NOMO-1 treated with DMSO at 0.1 percent for 48 hours (cell line): Measurements from ENCODE around the gene DGKI.

Experiments used
- DNase-seq: peaks from one replicate; lab custom pipeline; 2025; ENCODE audit not compliant: unreplicated experiment; lab: John Stamatoyannopoulos, UW

Gene DGKI

GRCh38 chr7:137692399-137692798 lies 154.4 kb downstream of the DGKI start:
- DNase-seq: no peak

- DNase-seq: no peak
Measured at GRCh38 chr7:137691566-137691965, 155.2 kb downstream of the DGKI start.

DNA sequence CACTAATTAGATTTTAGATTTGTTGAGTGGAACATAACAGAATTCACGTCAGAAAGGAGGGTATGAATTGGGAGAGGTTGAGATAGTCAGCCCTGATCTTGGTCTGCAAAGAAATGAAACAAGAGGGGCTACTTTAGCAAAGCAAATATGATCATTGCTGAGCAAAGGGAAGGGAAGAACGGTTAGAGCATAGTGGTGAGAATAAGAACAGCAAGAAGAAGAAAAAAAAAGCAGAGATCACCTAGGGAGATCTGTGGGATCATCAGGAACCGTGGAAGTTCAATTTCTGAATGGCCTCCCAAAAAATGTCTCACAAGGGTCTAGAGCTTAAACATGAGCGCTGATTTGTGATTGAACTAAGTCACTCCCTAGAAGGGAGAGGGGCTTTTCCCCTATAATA lies 156.1 kb downstream of the DGKI start:
- no peak for DNase-seq

GRCh38 chr7:137689761-137690160 lies 157.0 kb downstream of the DGKI start:
- DNase-seq: no peak

GRCh38 chr7:137687556-137688265 lies 159.1 kb downstream of the DGKI start:
- no peak for DNase-seq

DNA sequence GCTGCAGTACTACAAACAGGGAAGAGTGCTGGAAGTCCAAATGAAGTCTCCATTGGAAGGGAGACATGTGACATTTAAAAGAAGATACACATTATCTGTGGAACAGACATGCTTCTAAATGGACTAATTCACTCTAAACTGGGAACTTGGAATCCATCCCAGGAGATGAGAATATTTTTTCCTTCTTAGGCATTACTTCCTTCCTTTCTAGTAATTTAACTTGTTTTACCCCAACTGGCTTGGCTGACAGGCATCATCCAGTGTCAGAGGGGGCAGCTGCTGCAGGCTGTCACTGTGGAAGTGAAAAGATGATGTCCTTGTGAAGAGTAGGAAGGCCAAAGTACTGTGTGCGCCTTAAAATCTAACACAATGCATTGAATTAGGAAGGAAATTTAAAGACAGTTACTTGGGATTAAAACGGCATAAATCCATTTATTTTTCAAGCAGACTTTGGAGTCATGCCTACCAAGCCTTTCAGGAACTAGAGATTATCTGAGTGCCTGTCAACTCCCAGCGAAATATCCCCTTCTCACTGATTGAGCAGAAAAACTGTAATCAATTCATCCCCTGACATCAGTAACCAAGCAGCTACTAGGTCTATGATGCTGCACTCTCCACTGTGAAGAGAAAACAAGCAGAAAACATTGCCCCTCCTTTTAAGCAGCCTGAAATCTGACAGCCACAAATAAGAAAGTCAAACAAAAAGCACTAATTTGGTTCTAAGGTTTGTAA lies 161.2 kb downstream of the DGKI start:
- no peak for DNase-seq

DNA sequence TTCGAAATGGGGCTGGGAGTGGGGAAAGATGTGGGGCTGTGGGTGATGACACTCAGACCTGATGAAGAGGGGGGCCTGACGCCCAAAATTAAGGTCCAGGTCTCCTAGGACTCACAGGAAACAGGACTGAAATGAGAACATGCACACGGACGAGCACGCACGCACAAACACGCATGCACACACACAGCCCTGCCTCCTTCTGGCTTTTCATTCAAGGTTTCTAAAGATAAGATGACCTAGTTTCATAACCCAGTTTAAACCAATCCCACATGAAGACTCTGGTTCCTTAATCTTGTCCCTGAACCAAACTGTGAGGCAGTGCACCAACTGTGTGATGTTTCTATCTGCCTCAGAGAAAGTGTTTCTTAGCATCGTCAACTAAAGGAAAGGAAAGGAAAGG lies 162.0 kb downstream of the DGKI start:
- DNase-seq: no peak

- no peak for DNase-seq
Measured at GRCh38 chr7:137684316-137684715, 162.5 kb downstream of the DGKI start.

- no peak for DNase-seq
Measured at GRCh38 chr7:137682596-137682995, 164.2 kb downstream of the DGKI start.

DNA sequence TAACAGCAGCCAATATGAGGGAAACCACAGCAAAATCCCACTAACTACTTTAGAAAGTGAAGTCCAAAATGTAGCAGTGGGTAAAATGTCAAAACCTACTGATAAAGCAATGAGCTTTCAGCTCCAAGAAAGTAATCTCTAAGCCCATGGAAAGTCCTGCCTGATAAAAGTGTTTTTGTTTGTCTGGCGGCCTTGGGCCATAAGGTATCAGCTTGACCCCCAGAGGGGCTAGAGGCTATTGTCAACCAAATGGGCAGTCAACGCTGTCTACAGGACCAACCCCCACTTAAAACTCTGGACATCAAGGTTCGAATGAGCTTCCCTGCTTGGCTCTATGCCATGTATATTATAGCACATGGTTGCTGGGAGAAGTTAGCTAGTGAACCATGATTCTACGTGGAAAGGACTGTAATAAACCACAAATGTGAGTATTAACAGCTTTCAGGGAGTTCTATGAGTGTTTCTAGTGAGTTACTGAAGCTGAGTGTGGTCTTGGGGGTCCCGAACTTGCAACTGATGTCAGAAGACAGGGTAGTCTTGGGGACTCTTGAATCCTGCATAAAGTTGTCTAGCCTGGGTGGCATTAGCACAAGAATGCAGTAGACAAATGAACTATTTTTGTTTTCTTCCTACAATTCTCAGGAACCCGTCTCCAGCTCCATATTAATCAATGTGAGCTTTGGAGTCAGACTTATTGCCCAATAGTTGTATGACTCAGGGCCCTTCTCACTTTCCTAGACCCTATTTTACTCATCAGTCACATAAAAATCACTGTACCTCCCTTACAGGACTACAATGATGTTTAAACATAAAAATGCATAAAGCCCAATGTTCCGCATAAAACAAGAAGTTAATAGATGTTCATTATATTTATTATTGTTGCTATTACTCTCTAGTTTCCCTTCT lies 164.9 kb downstream of the DGKI start:
- no peak for DNase-seq

DNA sequence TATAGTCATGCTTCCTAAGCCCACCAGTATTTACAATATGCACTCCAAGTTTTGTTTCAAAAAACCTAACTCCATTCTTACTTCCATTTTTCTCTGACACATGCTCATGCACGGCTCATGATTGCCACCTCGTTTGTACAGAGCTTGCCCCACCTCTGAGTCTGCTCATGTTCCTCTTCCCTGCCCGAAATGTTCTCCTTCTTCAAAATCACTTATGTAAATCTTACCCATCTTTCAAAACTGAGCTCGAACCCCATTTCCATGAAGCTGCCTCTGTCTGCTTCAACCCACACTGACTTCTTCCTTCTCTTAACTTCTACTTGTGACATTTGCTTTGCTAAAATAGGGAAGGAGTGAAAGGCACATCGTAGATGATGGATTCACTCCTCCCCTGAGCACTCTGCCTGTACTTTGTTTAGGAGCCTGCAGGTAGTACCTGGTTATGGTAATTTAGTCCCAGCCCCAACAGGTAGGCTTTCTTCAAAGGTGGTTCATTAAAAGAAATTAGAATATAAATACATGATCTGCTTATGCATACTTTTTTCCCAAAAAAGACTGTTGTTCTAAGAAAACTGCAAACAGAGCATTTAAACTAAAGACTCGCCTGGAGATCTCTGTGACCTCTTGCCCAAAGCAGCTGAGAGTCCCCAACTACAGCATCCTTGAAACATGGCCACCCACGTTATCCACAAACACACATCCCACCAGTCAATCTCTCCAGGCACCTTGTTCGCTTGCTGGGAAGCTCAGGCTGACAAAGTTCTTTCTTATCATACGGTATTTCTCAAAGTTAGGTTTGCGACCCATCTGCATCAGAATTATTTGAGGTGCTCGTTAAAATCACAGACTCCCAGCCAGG lies 172.0 kb downstream of the DGKI start:
- peak; percentile 1 for DNase-seq

DNA sequence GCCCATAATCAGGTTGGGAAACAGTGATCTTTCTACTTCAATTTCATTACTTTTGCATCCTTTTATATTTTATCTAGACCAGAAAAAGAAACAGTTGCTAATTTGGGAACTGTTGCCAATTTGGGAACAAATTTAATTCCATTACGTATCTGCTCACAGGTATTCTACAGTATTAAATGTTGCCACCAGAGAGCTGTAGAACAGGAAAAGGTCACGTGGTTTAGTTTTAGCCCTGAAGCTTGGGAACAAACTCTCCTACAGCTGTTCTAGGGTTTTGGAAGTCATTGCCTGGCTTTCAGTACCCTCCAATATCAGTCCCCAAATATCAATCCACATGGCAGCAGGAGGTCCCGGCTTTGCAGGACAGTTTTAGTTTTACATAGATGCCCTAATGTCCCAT lies 172.7 kb downstream of the DGKI start:
- no peak for DNase-seq

DNA sequence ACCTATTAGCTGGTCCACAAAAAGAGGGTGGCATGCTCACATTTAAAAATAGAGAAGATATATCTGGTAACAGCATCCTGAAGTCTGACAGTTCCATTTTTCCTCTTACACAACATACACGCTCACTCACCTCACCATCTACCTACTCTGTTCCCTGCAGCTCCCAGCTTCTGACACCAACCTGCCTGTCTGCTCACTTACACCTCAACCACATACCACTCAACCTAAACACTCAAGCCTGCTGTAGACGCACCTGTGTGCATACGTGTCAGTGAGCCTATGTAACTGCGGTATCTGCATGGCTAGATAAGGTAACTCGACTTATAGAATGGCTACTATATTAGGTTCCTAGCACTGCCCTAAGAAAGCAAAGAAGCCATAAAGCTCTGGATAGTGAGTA lies 174.9 kb downstream of the DGKI start:
- DNase-seq: no peak

DNA sequence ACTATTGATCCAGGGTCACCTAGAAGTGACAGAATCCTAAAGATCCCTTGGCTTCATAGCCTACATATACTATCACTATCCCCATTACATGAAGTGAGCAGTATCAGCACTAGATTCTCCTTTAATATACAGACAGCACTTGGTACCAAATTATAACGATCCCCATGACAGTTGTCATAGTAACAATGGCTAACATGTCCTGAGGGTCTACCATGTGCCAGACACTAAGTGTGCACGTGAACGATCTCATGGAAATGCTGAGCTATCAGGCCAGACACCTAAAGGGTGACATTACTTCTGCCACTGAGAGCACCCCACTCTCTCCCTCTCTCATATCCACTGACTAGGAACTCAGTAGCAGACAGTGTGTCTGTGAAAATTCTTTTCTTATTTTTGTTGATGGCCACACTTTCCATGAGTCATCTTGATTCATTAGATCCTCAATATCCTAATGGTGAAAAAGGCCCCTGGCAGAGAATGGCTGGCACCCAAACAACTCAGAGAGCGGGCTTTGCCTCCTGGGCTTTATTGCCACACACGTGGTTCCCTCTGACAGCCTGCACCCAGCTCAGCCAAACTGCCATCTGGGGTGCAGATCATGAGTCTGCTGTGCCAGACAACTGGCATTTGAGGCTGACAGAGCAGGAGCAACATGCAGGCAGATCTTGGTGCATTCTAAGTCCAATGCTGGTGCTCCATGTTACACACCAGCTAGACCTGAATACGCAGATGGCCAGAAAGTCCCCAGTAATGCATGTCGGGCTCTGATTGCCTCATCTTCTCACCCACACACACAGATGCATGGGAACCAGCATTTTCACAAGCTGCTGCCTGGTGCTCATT lies 176.3 kb downstream of the DGKI start:
- no peak for DNase-seq

GRCh38 chr7:137669706-137670105 lies 177.1 kb downstream of the DGKI start:
- DNase-seq: no peak

DNA sequence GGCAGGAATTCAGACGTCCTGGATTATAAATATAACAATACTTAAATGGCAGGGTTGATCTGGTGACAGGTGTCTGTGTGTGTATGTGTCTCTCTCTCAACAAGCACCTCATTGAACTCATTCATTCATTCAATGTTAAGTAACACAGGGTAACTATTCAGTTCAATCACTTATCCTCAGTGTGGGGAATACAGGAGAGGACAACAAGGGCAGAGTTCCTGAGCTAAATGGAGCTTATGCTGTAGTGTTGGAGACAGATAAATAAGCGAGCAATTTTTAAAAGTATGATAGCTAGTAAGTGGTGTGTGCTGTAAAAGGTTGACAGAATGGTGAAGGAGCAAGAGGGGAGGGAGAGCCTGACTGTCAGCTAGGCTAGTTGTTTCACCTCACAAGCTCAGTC lies 178.4 kb downstream of the DGKI start:
- DNase-seq: no peak

DNA sequence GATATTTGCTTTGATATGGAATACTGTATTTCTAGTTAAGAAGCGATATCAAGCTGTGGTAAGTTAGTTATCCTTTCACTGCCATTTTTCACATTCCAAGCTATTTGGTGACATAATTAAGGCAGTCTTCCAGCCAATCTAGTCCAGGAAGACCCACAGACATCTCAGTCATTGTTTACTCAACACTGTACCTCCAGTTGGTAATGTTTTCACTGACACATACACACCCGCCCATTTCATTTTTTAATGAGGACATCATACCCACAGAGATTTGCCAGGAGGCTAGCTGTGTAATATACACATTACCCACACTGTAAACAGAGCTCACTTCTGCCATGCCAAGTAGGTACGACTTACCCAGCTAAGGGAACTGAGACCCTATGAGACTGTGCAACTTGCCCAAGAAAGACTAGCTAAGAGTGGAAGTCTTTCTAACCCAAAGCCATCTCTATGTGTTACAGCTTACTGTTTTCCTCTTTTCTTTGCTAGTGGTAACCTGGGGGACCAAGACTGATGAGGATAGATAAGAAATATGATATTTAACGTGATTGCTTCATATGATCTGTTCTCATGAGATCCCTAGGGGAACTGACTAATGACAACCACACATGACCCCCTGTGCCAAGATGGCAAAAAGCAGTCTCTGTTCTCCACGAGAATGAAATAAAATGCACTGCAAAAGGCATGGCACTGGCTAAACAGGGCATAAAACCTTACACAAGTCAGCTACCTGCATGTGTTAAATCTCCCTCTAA lies 179.0 kb downstream of the DGKI start:
- no peak for DNase-seq

- no peak for DNase-seq
Measured at GRCh38 chr7:137664846-137665245, 181.9 kb downstream of the DGKI start.

- DNase-seq: no peak
Measured at GRCh38 chr7:137661634-137662033, 185.1 kb downstream of the DGKI start.
